ENCODE results near the gene GPC3. TPM values are rescaled to one million over a fixed set of nuclear protein-coding genes. Genes with fewer than 3 reads are reported as not detected.

GPC3 gene
- total RNA-seq, 1 donor from 2014 or later, result 30.4 TPM

GRCh38 chrX:133681897-133682296 is 303.5 kb downstream of the GPC3 start:
- DNase-seq (ENCODE audit: low read depth, low spot score), result no peak
- Mint-ChIP-seq H3K27ac (ENCODE audit: unreplicated experiment) (no peak overlapping the region), H3K4me3 (no peak overlapping the region), H3K36me3 (ENCODE audit: low read depth) (no peaks in the 10 kb centered on the region), H3K9me3 (no peaks in the 10 kb centered on the region), H3K27me3 (ENCODE audit: low read depth) (no peaks in the 10 kb centered on the region), H3K4me1 (peaks cover 6% of the 10 kb centered on the region)
- TF ChIP-seq, protein P1, sequence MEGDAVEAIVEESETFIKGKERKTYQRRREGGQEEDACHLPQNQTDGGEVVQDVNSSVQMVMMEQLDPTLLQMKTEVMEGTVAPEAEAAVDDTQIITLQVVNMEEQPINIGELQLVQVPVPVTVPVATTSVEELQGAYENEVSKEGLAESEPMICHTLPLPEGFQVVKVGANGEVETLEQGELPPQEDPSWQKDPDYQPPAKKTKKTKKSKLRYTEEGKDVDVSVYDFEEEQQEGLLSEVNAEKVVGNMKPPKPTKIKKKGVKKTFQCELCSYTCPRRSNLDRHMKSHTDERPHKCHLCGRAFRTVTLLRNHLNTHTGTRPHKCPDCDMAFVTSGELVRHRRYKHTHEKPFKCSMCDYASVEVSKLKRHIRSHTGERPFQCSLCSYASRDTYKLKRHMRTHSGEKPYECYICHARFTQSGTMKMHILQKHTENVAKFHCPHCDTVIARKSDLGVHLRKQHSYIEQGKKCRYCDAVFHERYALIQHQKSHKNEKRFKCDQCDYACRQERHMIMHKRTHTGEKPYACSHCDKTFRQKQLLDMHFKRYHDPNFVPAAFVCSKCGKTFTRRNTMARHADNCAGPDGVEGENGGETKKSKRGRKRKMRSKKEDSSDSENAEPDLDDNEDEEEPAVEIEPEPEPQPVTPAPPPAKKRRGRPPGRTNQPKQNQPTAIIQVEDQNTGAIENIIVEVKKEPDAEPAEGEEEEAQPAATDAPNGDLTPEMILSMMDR (conservative IDR thresholded peaks at IDR 0.05), result no peak

GRCh38 chrX:133681421-133681820 is 304.0 kb downstream of the GPC3 start:
- Mint-ChIP-seq H3K4me1 (peaks cover 9% of the 10 kb centered on the region), H3K36me3 (ENCODE audit: low read depth) (no peaks in the 10 kb centered on the region), H3K27ac (ENCODE audit: unreplicated experiment) (no peak overlapping the region), H3K9me3 (no peaks in the 10 kb centered on the region), H3K4me3 (no peak overlapping the region), H3K27me3 (ENCODE audit: low read depth) (no peaks in the 10 kb centered on the region)
- no peak for DNase-seq (ENCODE audit: low read depth, low spot score)
- TF ChIP-seq, protein P1 (conservative IDR thresholded peaks at IDR 0.05), result no peak

GRCh38 chrX:133677123-133678063 is 308.0 kb downstream of the GPC3 start:
- H3K4me1 Mint-ChIP-seq, result peaks cover 23% of the 10 kb centered on the region
- no peaks in the 10 kb centered on the region for H3K27me3 Mint-ChIP-seq (ENCODE audit: low read depth)
- no peaks in the 10 kb centered on the region for H3K9me3 Mint-ChIP-seq
- H3K36me3 Mint-ChIP-seq (ENCODE audit: low read depth), result no peaks in the 10 kb centered on the region
- DNase-seq (ENCODE audit: low read depth, low spot score), result no peak
- H3K27ac Mint-ChIP-seq (ENCODE audit: unreplicated experiment), result no peak overlapping the region
- TF ChIP-seq, protein P1 (conservative IDR thresholded peaks at IDR 0.05), result no peak
- H3K4me3 Mint-ChIP-seq, result no peak overlapping the region

- peaks cover 23% of the 10 kb centered on the region for H3K4me1 Mint-ChIP-seq
- H3K4me3 Mint-ChIP-seq, result no peak overlapping the region
- no peaks in the 10 kb centered on the region for H3K36me3 Mint-ChIP-seq (ENCODE audit: low read depth)
- H3K27ac Mint-ChIP-seq (ENCODE audit: unreplicated experiment), result no peak overlapping the region
- DNase-seq (ENCODE audit: low read depth, low spot score), result no peak
- H3K9me3 Mint-ChIP-seq, result no peaks in the 10 kb centered on the region
- TF ChIP-seq, protein P1 (conservative IDR thresholded peaks at IDR 0.05), result no peak
- H3K27me3 Mint-ChIP-seq (ENCODE audit: low read depth), result no peaks in the 10 kb centered on the region
Measured at GRCh38 chrX:133676344-133677122, 308.9 kb downstream of the GPC3 start.

DNA sequence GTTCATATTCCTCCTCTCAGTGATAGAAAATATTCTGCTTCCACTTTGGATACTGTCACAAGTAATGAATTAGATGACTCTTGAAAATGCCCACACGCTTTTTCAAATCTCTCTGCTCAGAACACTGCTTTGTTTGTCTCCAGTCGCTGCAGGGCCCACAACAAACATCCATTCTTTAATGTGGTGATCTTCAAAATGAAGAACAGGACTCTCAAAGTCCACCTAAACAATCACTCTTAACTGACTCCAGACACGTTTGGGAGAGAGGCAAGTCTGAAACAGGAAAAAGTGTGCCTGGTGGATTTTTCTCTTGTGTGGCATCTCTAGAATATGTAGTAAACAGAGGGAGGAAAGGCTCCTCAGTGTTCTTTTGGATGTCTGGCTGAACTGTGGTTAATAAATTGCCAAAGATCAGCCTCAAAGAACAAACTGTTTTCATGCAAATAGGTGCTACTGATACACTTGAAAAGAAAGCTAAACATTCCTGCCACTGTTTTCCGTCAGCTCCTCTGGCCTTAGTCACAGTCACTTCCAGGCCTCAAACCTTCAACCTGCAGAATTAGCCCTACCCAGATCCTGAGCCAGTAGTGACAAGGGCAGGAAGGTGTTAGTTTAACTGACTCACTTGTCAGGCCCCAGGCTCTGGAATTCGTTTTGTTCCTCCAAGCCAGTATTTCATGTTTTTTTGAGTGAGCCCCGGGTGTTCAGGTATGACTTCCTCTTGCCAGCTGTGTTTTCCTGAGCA is 310.5 kb downstream of the GPC3 start:
- no peaks in the 10 kb centered on the region for H3K9me3 Mint-ChIP-seq
- no peak for DNase-seq (ENCODE audit: low read depth, low spot score)
- H3K4me1 Mint-ChIP-seq, result peaks cover 35% of the 10 kb centered on the region
- H3K36me3 Mint-ChIP-seq (ENCODE audit: low read depth), result no peaks in the 10 kb centered on the region
- peak overlapping the region; percentile 78 for H3K27ac Mint-ChIP-seq (ENCODE audit: unreplicated experiment)
- H3K4me3 Mint-ChIP-seq, result no peak overlapping the region
- H3K27me3 Mint-ChIP-seq (ENCODE audit: low read depth), result no peaks in the 10 kb centered on the region
- TF ChIP-seq, protein P1 (conservative IDR thresholded peaks at IDR 0.05), result no peak
